ENCODE results near the gene LMBRD1.
"Not testable (repeated sequence)": the region's sequence is repeated elsewhere in the genome, so short reads cannot be mapped to it uniquely, and the experiment has no call there.

The LMBRD1 gene

DNA sequence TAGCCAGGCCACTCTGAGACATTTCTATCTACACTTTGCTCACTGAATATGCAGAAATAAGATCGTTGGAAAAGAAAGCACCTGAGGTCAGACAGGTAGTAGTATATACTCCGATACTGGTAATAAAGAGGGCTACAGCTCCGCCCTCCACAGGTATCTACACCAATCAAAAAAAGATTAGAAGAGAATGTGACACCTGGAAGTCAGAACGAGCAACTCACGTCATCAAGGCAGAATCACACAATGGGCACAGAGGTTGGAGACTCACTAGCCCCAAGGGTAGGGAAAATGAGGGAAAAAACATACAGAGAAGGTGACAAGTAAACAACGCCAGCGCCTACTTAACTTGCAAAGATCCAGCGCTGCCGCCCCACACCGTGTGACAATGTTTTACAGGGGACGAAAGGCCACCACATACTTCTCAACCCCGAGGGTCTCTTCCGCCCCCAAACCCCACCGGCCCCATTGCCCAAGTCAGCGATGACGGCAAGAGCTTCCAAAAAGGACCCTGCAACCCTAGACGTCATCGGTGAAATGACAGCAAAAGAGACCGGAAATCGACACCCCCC lies 653 bp downstream of the LMBRD1 start:
- peak; percentile 63 for DNase-seq

GRCh38 chr6:69795469-69796072 lies 1.2 kb downstream of the LMBRD1 start:
- no peak for DNase-seq

- no peak for DNase-seq
These were observed 4.5 kb downstream of the LMBRD1 start for GRCh38 chr6:69792292-69792691.

DNA sequence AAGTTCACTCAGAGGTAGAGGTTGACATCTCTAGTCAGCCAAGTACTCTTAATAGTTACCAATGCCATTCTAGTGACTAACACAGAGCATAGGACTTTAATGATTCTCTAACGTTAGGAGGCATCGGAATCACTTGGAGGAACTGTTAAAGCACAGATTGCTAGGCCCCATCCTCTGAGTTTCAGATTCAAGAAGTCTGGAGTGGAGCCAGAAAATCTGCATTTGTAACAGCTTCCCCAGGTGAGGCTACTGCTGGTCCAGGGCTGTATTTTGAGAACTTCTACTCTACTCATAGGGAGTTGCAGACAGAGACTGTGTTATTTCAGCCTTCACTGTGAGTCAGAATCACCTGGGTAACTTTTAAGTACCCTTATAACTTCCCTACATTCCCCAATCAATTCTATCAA lies 5.7 kb downstream of the LMBRD1 start:
- peak; percentile 40 for DNase-seq

DNA sequence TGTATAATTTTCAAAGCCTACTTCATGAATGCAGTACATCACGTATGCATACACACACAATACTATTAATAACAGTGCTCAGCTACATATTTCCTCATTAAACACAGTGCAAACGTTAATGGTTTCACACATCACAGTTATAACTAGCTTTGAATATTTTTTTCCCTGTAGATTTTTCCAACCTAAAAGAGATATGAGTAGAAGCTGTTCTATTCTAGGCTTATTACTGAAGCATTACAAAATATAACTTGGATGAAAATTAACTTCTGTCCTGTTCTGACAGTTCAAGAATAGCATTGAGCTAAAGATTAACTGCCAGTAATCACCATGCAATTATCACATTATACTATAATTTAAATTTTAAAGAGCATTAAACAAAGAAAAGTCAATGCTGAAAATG lies 6.2 kb downstream of the LMBRD1 start:
- DNase-seq, result no peak

DNA sequence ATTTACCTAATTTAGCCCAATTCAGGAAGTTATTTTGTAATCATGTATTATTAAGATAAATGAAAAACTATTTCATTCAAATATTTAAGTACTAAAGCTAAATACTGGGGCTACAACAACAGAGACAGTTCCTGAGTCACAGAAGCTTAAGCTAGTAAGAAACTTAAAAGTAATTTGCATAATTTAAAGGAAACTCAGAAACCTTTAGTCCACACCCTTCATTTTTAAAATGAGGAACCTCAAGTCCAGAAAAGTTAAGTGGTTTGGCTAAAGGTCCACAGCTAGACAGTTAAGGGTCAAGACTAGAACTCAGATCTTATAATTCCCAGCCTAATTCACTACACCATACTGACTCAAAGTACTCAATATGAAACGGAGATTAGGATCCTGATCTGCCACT lies 7.2 kb downstream of the LMBRD1 start:
- no peak for DNase-seq

GRCh38 chr6:69787436-69787835 lies 9.4 kb downstream of the LMBRD1 start:
- not testable (repeated sequence) for DNase-seq

GRCh38 chr6:69785697-69786096 lies 11.1 kb downstream of the LMBRD1 start:
- no peak for DNase-seq

- no peak for DNase-seq
These were observed 12.0 kb downstream of the LMBRD1 start for GRCh38 chr6:69784595-69785377.

DNA sequence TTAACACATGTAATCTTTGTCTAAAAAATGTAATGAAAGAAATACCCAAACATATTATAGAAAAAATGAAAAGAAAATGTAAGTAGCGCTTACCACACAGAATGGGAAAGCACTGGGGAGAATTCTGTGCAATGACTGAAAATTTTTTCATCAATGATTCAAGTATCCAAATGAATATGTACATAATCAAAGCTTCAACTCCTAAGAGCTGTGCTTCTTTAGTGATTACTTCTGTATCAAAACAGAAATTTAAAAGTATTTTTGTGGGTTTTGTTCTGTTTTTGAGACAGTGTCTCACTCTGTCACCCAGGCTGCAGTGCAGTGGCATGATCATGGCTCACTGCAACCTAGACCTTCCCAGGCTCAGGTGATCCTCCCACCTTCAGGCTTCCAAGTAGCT lies 13.7 kb downstream of the LMBRD1 start:
- DNase-seq, result no peak

- no peak for DNase-seq
These were observed 16.1 kb downstream of the LMBRD1 start for GRCh38 chr6:69780585-69781178.

DNA sequence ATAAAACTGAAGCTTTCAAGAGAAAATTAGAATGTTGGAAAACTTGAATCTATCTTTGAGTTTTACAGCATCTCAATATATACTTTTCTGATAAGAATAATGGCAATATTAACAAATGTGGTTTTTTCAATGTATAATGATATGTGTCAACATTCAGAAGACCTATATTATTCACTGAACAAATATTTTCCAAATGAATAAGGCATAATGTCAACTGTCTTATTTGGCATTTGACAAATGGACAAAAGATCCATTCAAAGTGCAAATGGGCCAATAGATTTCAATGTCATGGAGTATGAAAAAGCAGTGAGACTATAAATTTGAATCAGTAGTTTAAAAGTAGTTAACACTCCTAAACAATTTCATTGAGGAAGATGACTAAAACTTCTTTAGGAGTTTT lies 20.9 kb downstream of the LMBRD1 start:
- no peak for DNase-seq

- no peak for DNase-seq
These were observed 21.3 kb downstream of the LMBRD1 start for GRCh38 chr6:69775585-69775849.

DNA sequence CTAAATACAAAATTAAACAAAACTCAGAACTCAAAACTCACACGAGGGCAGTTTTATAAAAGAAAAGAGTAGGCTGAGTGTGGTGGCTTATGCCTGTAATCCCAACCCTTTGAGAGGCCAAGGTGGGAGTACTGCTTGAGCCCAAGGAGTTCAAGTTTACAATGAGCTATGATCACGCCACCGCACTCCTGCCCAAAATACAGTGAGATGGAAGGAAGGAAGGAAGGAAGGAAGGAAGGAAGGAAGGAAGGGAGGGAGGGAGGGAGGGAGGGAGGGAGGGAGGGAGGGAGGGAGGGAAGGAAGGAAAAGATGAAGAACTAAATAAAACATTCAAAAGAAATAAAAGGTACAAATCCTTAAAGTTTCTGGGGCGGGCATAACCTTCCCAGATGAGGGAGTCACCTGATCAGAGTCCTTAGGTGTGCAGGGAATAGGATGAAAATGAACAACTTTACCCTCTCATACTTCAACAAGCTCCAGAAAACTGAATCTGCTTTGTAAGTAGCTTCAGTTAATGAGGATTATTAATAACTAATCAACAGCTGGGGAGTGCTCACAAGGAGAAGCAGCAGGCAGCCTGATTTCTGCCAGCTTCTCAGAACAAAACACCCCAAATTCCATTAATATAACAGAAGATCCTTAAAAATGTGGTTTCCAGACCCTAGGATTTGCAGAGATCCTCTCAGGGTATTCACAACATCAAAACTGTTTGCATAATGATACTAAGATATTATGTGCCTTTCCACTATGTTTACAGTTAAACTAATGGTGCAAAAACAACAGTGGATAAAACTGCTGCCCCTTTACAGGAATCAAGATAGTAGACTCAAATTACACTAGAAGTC lies 21.8 kb downstream of the LMBRD1 start:
- DNase-seq, result no peak

- no peak for DNase-seq
These were observed 25.5 kb downstream of the LMBRD1 start for GRCh38 chr6:69771158-69771906.

DNA sequence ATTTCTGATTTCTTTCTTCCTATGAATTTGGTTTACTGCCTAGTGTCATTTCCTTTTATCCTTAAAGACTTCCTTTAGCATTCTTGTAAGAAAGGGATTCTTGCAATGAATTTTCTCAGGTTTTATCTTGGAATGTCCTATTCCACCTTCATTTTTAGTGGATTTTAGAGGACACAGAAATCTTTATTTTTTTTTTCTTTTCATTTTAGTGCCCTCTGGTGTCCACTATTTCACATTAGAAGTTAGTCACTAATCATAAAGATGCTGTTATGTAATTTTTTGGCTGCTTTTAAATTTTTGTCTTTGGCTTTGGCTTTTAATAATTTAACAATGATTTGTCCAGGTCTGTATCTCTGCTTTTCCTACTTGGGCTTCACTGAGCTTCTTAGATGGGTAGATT lies 28.1 kb downstream of the LMBRD1 start:
- no peak for DNase-seq

- no peak for DNase-seq
These were observed 33.0 kb downstream of the LMBRD1 start for GRCh38 chr6:69763763-69764162.

- DNase-seq, result no peak
These were observed 35.0 kb downstream of the LMBRD1 start for GRCh38 chr6:69761853-69762252.

GRCh38 chr6:69758214-69758613 lies 38.6 kb downstream of the LMBRD1 start:
- peak; percentile 2 for DNase-seq

DNA sequence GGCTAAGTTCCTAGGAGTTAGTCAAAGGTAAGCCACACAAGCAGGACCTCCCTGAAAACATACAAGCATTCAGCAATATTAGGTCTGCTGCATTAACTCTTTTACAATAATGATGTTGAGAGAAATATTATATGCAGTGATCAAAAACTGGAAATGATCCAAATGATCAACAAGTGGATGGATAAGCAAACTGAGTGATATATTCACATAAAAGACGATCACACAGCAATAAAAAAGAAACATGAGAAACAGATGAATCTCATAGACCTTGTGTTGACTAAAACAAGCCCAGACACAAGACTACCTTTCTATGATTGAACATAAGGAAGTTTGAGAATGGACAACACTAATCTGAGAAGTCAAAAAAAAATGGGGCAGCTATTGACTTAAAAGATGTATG lies 39.9 kb downstream of the LMBRD1 start:
- DNase-seq, result no peak

- DNase-seq, result no peak
These were observed 40.4 kb downstream of the LMBRD1 start for GRCh38 chr6:69756366-69756765.

GRCh38 chr6:69735027-69735426 lies 61.8 kb downstream of the LMBRD1 start:
- DNase-seq, result no peak

DNA sequence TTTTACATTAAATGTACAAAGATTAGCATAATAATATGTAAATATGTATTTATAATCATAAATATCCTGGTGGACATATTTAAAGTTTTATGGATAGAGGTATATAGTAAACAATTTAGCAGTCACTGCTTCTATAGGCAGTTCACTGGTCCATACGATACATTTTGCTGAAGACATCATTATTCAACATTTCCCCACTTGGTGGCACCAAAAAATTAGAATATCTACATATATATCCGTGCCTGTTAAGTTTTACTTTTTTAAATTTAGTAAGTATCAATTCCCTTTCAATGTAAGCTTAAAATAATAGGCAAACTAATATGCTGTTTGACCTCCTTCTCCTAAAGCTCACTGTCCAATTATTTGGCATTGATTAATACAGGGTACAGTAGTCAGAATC lies 64.2 kb downstream of the LMBRD1 start:
- peak; percentile 22 for DNase-seq
